HG02885 (cell line): ENCODE data around the gene DUSP5.

Experiments
- ATAC-seq: cut with Tn5 transposase; IDR thresholded peaks from one replicate; pipeline ENCODE4 v1.9.1; 2021; ENCODE audit warnings: mild to moderate bottlenecking; ENCODE audit not compliant: unreplicated experiment, poor library complexity

Gene DUSP5

GRCh38 chr10:110535958-110536891 lies 38.5 kb downstream of the DUSP5 start:
- peak; percentile 91 for ATAC-seq

GRCh38 chr10:110539091-110539490 lies 41.4 kb downstream of the DUSP5 start:
- ATAC-seq, result no peak

GRCh38 chr10:110540031-110540430 lies 42.3 kb downstream of the DUSP5 start:
- no peak for ATAC-seq

GRCh38 chr10:110544958-110545537 lies 47.3 kb downstream of the DUSP5 start:
- no peak for ATAC-seq

GRCh38 chr10:110546077-110546476 lies 48.4 kb downstream of the DUSP5 start:
- ATAC-seq, result no peak

GRCh38 chr10:110546499-110547110 lies 48.9 kb downstream of the DUSP5 start:
- no peak for ATAC-seq

- ATAC-seq, result peak; percentile 47
Measured at GRCh38 chr10:110547139-110547761, 49.5 kb downstream of the DUSP5 start.

GRCh38 chr10:110548002-110548401 lies 50.3 kb downstream of the DUSP5 start:
- ATAC-seq, result no peak

- no peak for ATAC-seq
Measured at GRCh38 chr10:110549211-110549610, 51.5 kb downstream of the DUSP5 start.

- ATAC-seq, result no peak
Measured at GRCh38 chr10:110553905-110554304, 56.2 kb downstream of the DUSP5 start.

- ATAC-seq, result no peak
Measured at GRCh38 chr10:110556296-110556695, 58.6 kb downstream of the DUSP5 start.

GRCh38 chr10:110556969-110557601 lies 59.4 kb downstream of the DUSP5 start:
- peak; percentile 87 for ATAC-seq

GRCh38 chr10:110558041-110558440 lies 60.3 kb downstream of the DUSP5 start:
- no peak for ATAC-seq

GRCh38 chr10:110560012-110560411 lies 62.3 kb downstream of the DUSP5 start:
- no peak for ATAC-seq
